Effector memory CD4-positive, alpha-beta T cell (primary cell): ENCODE results near the gene C11orf86.

Experiments used
- DNase-seq, 3 donors: peaks; one replicate each; pipeline ENCODE4 v3.0.0-alpha.2; 2020
- H3K27ac ChIP-seq: 2 replicates; pipeline ENCODE4 v1.7.0; 2013; ENCODE audit warnings: mild to moderate bottlenecking, low read length, moderate library complexity; ENCODE audit not compliant: insufficient read depth, poor library complexity, severe bottlenecking
- H3K27me3 ChIP-seq: replicated peaks from 2 replicates; pipeline ENCODE4 v1.7.0; 2013; ENCODE audit warnings: mild to moderate bottlenecking, low read length; ENCODE audit not compliant: insufficient read depth, control insufficient read depth, poor library complexity, severe bottlenecking
- H3K36me3 ChIP-seq: 2 replicates; pipeline ENCODE4 v1.7.0; 2013; ENCODE audit warnings: mild to moderate bottlenecking, low read length, moderate library complexity; ENCODE audit not compliant: control insufficient read depth, insufficient read depth
- H3K4me1 ChIP-seq: 2 replicates; pipeline ENCODE4 v1.7.0; 2013; ENCODE audit warnings: low read length, mild to moderate bottlenecking; ENCODE audit not compliant: control insufficient read depth, insufficient read depth, poor library complexity, severe bottlenecking
- H3K4me3 ChIP-seq: 2 replicates; pipeline ENCODE4 v1.7.0; 2013; ENCODE audit warnings: low read length, low read depth, mild to moderate bottlenecking; ENCODE audit not compliant: insufficient read depth, poor library complexity, severe bottlenecking
- H3K9me3 ChIP-seq: 2 replicates; pipeline ENCODE4 v1.7.0; 2013; ENCODE audit warnings: mild to moderate bottlenecking, low read length, moderate library complexity; ENCODE audit not compliant: control insufficient read depth

C11orf86 gene

DNA sequence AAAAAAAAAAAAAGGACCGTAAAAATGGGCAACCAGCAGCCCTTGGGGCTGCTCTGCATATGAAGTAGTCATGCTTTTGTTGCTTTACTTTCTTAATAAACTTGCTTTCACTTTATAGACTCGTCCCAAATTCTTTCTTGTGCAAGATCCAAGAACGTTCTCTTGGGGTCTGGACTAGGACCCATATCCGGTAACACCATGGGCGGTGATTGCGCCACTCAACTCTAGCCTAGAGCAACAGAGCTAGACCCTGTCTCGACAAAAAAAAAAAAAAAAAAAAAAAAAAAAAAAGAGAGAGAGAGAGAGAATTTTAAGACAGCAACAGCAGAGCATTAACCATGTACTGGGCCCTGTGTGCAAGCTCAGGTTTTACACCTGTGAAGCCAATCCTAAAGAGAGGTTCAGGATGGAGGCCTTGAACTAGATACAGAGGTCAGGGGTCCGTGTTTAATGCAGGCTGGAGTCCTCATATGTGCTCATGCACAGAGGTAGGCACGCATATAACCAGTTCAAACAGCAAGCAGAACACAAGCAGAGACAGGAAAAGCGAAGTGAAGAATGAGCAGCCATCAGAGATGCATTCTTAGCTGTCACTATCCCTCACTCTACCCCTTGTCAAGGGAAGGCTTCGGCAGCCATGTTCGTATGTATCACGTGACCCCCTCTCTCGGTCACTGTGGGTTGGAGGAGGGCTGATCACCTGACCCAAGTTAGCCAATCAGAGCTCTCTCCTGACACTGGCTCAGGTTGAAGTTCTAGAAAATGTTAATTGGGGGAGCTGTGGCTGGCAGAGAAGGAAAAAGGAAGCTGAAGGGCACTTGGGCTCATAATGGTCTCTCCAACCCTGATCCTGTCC lies 31.2 kb downstream of the C11orf86 start:
- no peaks in the 10 kb centered on the region for H3K36me3 ChIP-seq
- no peaks in the 10 kb centered on the region for H3K9me3 ChIP-seq
- DNase-seq = no peak
- H3K4me3 ChIP-seq = no peak overlapping the region
- H3K27me3 ChIP-seq = no peaks in the 10 kb centered on the region
- no peak overlapping the region for H3K27ac ChIP-seq
- no peaks in the 10 kb centered on the region for H3K4me1 ChIP-seq

DNA sequence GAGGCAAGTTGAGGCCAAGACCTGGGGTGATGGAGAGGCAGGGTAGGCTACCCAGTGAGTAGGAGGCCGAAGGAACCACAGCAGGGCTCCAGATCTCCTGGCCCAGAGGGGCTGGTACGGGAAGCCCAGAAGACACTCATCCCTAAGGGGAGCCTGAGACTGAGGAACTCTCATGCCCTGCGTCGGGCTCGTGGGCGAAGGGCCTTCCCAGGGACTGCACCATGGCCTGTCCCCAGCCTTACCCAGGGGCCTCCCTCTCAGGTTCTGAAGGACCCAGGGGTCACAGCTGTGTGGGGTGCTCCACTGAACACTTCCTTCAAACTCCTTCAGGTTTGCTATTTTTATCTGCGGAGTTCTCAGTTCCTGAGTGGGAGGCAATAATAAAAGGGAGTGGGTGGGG lies 32.0 kb downstream of the C11orf86 start:
- DNase-seq = no peak
- H3K27ac ChIP-seq = no peak overlapping the region
- H3K4me1 ChIP-seq = no peaks in the 10 kb centered on the region
- no peaks in the 10 kb centered on the region for H3K9me3 ChIP-seq
- H3K27me3 ChIP-seq = no peaks in the 10 kb centered on the region
- no peak overlapping the region for H3K4me3 ChIP-seq
- H3K36me3 ChIP-seq = no peaks in the 10 kb centered on the region

DNA sequence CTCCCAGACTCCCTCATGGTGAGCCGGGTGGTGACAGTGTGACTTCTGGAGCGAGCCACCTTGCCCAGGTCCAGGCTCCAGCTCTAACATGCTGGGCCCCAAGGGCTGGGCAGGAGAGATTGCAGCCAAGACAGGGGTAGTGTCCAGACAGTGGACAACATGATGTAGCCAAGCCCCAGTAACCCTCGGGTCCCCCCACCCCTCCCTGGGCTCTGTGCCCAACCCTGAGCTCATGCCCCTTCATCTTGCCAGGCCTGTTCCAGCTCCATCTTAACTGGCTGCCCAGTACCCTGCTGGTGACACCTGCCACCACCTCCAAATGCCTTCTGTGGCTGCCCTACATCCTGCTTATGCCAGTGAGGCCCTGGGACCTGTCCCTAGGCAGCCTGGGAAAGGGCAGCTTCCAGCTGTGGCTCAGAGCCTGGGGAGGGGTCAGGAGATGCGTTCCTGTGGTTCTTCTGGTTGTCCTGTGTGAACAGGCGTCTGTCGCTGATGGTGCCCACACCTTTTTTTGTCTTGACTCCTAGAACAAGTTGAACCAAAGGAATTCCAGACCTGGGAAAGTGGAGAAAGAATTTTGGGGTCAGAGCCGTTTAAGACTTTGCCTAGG lies 35.3 kb downstream of the C11orf86 start:
- Histone ChIP-seq H3K27ac (no peak overlapping the region), H3K27me3 (no peaks in the 10 kb centered on the region), H3K4me1 (no peaks in the 10 kb centered on the region), H3K9me3 (no peaks in the 10 kb centered on the region), H3K36me3 (no peaks in the 10 kb centered on the region), H3K4me3 (no peak overlapping the region)
- DNase-seq = no peak

DNA sequence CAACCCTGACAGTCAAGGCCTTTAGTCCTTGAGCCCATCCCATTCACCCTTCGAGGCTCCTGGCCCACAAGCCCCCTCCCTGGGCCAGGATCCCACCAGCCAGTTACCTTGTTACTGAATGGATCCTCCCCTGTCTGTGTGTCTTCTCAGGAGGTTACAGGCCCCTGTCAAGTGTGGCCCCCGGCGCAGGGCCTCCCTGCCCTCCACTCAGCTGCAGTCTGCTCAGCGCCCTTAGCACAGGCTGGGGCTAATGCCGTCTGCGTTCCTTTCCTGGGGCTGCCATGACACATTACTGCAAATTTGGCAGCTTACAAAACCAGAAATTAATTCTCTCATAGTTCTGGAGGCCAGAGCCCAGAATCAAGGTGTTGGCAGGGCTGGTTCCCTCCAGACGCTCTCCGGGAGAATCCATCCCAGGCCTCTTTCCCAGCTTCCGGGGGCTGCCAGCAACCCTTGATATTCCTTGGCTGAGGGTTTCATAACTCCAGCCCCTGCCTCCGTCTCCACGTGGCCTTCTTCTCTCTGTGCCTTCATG lies 38.5 kb downstream of the C11orf86 start:
- H3K9me3 ChIP-seq = no peaks in the 10 kb centered on the region
- DNase-seq = no peak
- no peak overlapping the region for H3K4me3 ChIP-seq
- H3K4me1 ChIP-seq = no peaks in the 10 kb centered on the region
- H3K27me3 ChIP-seq = no peaks in the 10 kb centered on the region
- H3K36me3 ChIP-seq = no peaks in the 10 kb centered on the region
- no peak overlapping the region for H3K27ac ChIP-seq

DNA sequence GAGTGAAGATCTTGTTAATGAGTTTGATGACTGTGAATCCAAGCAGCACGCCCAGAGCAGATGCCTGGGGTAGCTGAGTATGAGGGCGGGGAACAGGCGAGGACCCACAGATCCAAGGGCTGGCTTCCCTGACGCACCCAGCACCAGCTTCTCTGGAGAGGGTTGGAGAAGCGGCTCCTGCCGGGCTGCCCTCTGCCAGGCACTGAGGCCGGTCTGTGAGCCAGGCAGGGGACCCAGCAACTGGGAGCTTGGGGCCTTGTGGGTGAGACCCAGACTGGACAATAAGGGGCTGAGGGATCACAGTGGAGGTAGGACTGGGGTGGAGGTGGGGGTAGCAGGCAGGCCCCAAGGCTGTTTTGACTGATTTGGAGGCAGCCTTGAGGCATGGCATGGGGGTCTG lies 39.2 kb downstream of the C11orf86 start:
- DNase-seq = no peak
- Histone ChIP-seq H3K9me3 (no peaks in the 10 kb centered on the region), H3K4me3 (no peak overlapping the region), H3K36me3 (no peaks in the 10 kb centered on the region), H3K4me1 (no peaks in the 10 kb centered on the region), H3K27ac (no peak overlapping the region), H3K27me3 (no peaks in the 10 kb centered on the region)

DNA sequence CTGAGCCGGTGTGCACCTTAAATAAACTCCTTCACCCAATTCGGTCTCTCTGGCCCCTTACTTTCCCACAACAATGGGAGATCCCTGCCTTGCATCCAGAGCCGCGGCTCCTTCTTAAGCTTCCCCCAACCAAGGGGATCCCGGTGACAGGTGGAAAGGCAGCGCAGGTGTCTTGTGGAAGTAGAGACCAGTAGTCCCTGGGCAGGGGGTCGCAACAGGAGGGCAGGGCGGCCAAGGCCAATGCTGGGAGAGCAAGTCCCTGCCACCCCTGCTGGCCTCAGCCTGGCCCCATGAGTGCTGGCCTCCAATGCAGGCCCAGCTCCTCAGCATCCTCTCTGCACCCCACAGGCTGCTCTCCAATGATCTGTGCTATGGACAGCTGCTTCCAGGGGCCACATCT lies 39.9 kb downstream of the C11orf86 start:
- Histone ChIP-seq H3K27ac (no peak overlapping the region), H3K9me3 (no peaks in the 10 kb centered on the region), H3K27me3 (no peaks in the 10 kb centered on the region), H3K36me3 (no peaks in the 10 kb centered on the region), H3K4me1 (no peaks in the 10 kb centered on the region), H3K4me3 (no peak overlapping the region)
- DNase-seq = no peak

DNA sequence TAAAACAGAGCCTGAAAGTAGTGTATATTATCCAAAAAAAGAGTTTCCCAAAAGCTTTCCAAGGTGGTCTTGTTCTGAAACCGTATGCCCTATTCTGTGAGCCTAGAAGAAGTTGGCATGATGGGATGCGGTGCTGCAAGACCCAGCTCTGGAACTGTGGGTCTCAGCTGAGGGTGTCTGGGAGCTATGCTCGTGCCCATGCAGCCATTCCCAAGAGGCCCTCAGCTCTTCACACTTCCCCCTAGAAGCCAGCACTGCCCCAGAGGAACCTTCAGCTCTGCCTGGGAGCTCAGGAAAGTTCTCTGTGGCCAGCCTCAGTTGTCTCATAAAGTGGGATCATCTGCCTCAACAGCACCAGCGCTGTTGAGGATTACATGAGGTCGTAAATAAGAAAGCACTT lies 41.4 kb downstream of the C11orf86 start:
- H3K36me3 ChIP-seq = no peaks in the 10 kb centered on the region

DNA sequence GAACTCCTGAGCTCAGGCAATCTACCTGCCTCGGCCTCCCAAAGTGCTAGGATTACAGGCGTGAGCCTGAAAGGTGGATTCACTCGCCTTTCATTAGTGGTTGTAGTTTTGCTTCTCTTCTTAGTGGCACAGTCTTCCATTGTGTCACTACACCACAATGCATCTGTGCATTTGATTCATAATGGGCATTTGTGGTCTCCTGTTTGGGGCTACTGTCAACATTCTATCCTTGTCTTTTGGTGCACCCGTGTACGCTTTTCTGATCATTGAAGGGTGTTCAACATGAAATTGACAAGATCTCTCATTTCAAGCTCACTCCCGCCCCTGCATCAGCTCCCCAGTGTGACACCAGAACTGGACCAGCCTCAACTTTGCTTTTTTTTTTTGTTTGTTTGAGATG lies 45.8 kb downstream of the C11orf86 start:
- Histone ChIP-seq H3K4me1 (peaks cover 28% of the 10 kb centered on the region), H3K27me3 (peaks cover 23% of the 10 kb centered on the region), H3K4me3 (no peak overlapping the region), H3K27ac (no peak overlapping the region), H3K36me3 (no peaks in the 10 kb centered on the region), H3K9me3 (no peaks in the 10 kb centered on the region)
- no peak for DNase-seq

More for the DNA sequence above, 41.4 kb downstream of the C11orf86 start:
- Histone ChIP-seq H3K27ac (no peak overlapping the region), H3K4me1 (no peaks in the 10 kb centered on the region), H3K9me3 (no peaks in the 10 kb centered on the region), H3K4me3 (no peak overlapping the region), H3K27me3 (no peaks in the 10 kb centered on the region)
- DNase-seq = no peak

DNA sequence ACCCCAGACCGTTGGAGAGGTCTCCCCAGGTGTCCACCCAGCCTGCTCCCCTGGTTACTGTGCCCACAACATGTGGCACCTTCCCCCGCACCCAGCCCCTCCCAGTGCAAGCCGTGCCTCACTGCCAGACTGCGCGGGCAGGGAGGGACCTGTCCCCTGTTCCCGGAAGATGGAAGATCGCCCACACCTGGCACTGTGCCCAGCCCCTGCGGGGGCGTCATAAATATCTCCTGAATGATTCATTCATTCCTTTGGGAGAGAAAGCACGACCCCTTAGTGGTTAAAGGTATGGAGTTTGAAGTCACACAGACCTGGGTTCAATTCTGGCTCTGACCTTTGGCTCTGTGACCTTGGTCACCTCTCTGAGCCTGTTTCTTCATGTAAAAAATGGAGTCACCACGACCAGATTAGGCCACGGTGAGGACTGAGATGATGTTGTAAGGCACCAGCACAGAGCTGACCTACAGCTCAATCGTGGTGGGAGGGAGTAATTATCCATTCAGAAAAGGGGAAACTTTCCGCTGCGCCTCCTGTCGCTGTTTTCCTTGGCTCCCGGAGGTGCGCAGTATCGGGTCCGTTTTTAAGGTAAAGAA lies 47.3 kb downstream of the C11orf86 start:
- Histone ChIP-seq H3K9me3 (no peaks in the 10 kb centered on the region), H3K36me3 (no peaks in the 10 kb centered on the region), H3K4me3 (no peak overlapping the region), H3K27ac (no peak overlapping the region), H3K27me3 (peaks cover 23% of the 10 kb centered on the region), H3K4me1 (peaks cover 28% of the 10 kb centered on the region)
- no peak for DNase-seq
